ENCODE results near the gene SLC23A3.

SLC23A3 gene

GRCh38 chr2:219169930-219170654 is at the start of gene SLC23A3:
Gene SLC23A3 (minus strand): TSS chr2:219170029. CDS start chr2:219169984, 45 bp downstream.
- no peak for DNase-seq

- DNase-seq: peak; percentile 88
Observed at GRCh38 chr2:219218732-219219701, 49.2 kb upstream of the SLC23A3 start, which contains the start of gene ABCB6. Gene ABCB6 (minus strand): TSS chr2:219218958. CDS start chr2:219218673, 285 bp downstream.

GRCh38 chr2:219218217-219218731 is 48.4 kb upstream of the SLC23A3 start:
- peak; percentile 26 for DNase-seq

- DNase-seq: no peak
Observed at GRCh38 chr2:219216535-219216915, 46.7 kb upstream of the SLC23A3 start.

- no peak for DNase-seq
Observed at GRCh38 chr2:219215871-219216534, 46.2 kb upstream of the SLC23A3 start.

- no peak for DNase-seq
Observed at GRCh38 chr2:219214786-219215185, 45.0 kb upstream of the SLC23A3 start.

GRCh38 chr2:219214141-219214540 is 44.3 kb upstream of the SLC23A3 start:
- no peak for DNase-seq

- DNase-seq: no peak
Observed at GRCh38 chr2:219213486-219214071, 43.8 kb upstream of the SLC23A3 start.

- no peak for DNase-seq
Observed at GRCh38 chr2:219213026-219213415, 43.2 kb upstream of the SLC23A3 start.

GRCh38 chr2:219210886-219211362 is 41.1 kb upstream of the SLC23A3 start:
- DNase-seq: no peak

- no peak for DNase-seq
Observed at GRCh38 chr2:219210196-219210885, 40.5 kb upstream of the SLC23A3 start.

GRCh38 chr2:219209236-219210195 is 39.7 kb upstream of the SLC23A3 start:
- no peak for DNase-seq

GRCh38 chr2:219207884-219208740 is 38.3 kb upstream of the SLC23A3 start:
- no peak for DNase-seq

- no peak for DNase-seq
Observed at GRCh38 chr2:219207134-219207883, 37.5 kb upstream of the SLC23A3 start.

GRCh38 chr2:219206328-219207133 is 36.7 kb upstream of the SLC23A3 start, which contains the start of gene ZFAND2B:
Gene ZFAND2B (plus strand): TSS chr2:219206782. CDS start chr2:219206988, 206 bp downstream.
- DNase-seq: peak; percentile 94

GRCh38 chr2:219205981-219206327 is 36.1 kb upstream of the SLC23A3 start:
- DNase-seq: no peak

- DNase-seq: no peak
Observed at GRCh38 chr2:219205165-219205538, 35.3 kb upstream of the SLC23A3 start.
